Heart left ventricle (tissue), 16 donors: Measurements from ENCODE around the gene EIF2S2. TPM values are rescaled to one million over a fixed set of nuclear protein-coding genes. Genes with fewer than 3 reads are reported as not detected.

Experiments used
- ATAC-seq, 4 donors: fragments of 200-7000 bp; cut with Tn5 transposase; one replicate each; pipeline ENCODE4 v1.9.1; 2020 to 2022; ENCODE audit warnings: moderate library complexity in 4 of 4, mild to moderate bottlenecking in 3 of 4, moderate number of reproducible peaks in 1 of 4
- DNase-seq, 5 donors: peaks; one replicate each; pipeline ENCODE4 v3.0.0-alpha.2; 2020
- H3K27ac ChIP-seq, 12 donors: fragments of 200-600 bp; sonication (generic) in 4 of 12; one replicate each; pipeline versions ENCODE4 v1.5.0 to v1.8.0; 2016 to 2022; ENCODE audit warnings: mild to moderate bottlenecking in 2 of 12
- H3K27me3 ChIP-seq, 9 donors: fragments of 200-600 bp; sonication (generic) in 2 of 9; one replicate each; pipeline versions ENCODE4 v1.5.1 to v1.8.0; 2016 to 2022; ENCODE audit warnings: mild to moderate bottlenecking in 3 of 9
- H3K36me3 ChIP-seq, 9 donors: fragments of 200-600 bp; sonication (generic) in 2 of 9; one replicate each; pipeline versions ENCODE4 v1.5.0 to v1.8.0; 2018 to 2022; ENCODE audit warnings: mild to moderate bottlenecking in 2 of 9
- H3K4me1 ChIP-seq, 12 donors: fragments of 200-600 bp; sonication (generic) in 4 of 12; one replicate each; pipeline versions ENCODE4 v1.5.0 to v1.8.0; 2016 to 2022; ENCODE audit warnings: mild to moderate bottlenecking in 3 of 12
- H3K4me3 ChIP-seq, 12 donors: fragments of 200-600 bp; sonication (generic) in 4 of 12; one replicate each; pipeline versions ENCODE4 v1.5.0 to v1.8.0; 2017 to 2022; ENCODE audit warnings: mild to moderate bottlenecking in 9 of 12, moderate library complexity in 4 of 12
- H3K9me3 ChIP-seq, 12 donors: fragments of 200-600 bp; sonication (generic) in 4 of 12; one replicate each; pipeline versions ENCODE4 v1.5.0 to v1.8.0; 2016 to 2022; ENCODE audit warnings: mild to moderate bottlenecking in 1 of 12
- CTCF ChIP-seq, 12 donors: fragments of 200-600 bp; sonication (generic) in 4 of 12; IDR thresholded peaks; one replicate each; pipeline versions ENCODE4 v1.5.0 to v1.8.0; 2018 to 2022; ENCODE audit warnings: antibody characterized with exemption in 12 of 12, mild to moderate bottlenecking in 5 of 12
- POLR2A ChIP-seq, 2 donors: fragments of 450-650 bp; IDR thresholded peaks; one replicate each; pipeline ENCODE4 v1.6.1; 2017; ENCODE audit warnings: antibody characterized with exemption in 2 of 2, mild to moderate bottlenecking in 2 of 2, moderate library complexity in 2 of 2
- WGBS, 4 donors: extraction: QIAGEN DNeasy Blood & Tissue Kit in 2 of 4; methylation state at CpG; one replicate each; pipeline versions ENCODE4 v1.1.5 to v1.1.7; 2013 to 2018; 5-methylcytosine and 5-hydroxymethylcytosine counted together
- intact Hi-C, 10 donors: fragments of 100-400 bp; cut with DNase I; formaldehyde crosslinking; loops; one replicate each; pipeline versions ENCODE4 v1.11.1 to v1.14.2; 2022
- polyA plus RNA-seq, 2 donors: library from polyadenylated mRNA; stranded (reverse); fragments of 200-250 nt; gene quantifications; one replicate each; pipeline ENCODE4 v1.2.3, GENCODE V29; 2013
- total RNA-seq, 9 donors: library from RNA; depleted of rRNA in 2 of 9; stranded (reverse); fragments of >200 nt in 2 of 9; fragmentation: NEBNext Ultra II Directional in 3 of 9; extraction: Animal tissue kit (Norgen Biotek cat#: 25700) in 3 of 9; gene quantifications; one replicate each; pipeline versions ENCODE4 v1.1.0 to v1.2.4, GENCODE V29; 2016 to 2023
- donor health status: ischemic (EF 13 %, LVEDD 7.1; RV severe dilation, severe dysfunction).
- donor health status: healthy with polysubstance abuse.
- donor health status: DM: no; HTN: yes; CAD: no.
- donor health status: DM: no; HTN: no; CAD: no.
- donor health status: ischemic (EF 25% LVEDD 6.9; RV normal size, moderate dysfunction).
- donor health status: ischemic (EF 25% LVEDD 5.7; RV mildly dilated, moderate dysfunction).
- donor health status: healthy.
- donor health status: DM: yes; HTN: yes; CAD: no.
- donor health status: ischemic (EF 35%, LVEDD 5.7; RV mildly dilated, moderate dysfunction).
- donor health status: nonischemic (EF 11% LVEDD 7.7; RV severe dilation, severe dysfunction).
- donor health status: DM: yes; HTN: yes; CAD: no.
- donor health status: PGD.
- donor health status: ischemic (EF 29% LVEDD 5.4; RV normal size, mild dysfunction).
- donor health status: nonischemic (EF 23%, LVEDD 6.1; RV moderate dilation, normal function).

The EIF2S2 gene
- total and polyA plus RNA-seq, 11 donors: 25.8 to 81.7 (median 40.9) TPM

- Histone ChIP-seq H3K27ac (no peak overlapping the region), H3K36me3 (no peaks in the 10 kb centered on the region), H3K4me1 (no peaks in the 10 kb centered on the region), H3K4me3 (no peak overlapping the region), H3K9me3 (no peaks in the 10 kb centered on the region), H3K27me3 (no peaks in the 10 kb centered on the region)
- intact Hi-C loops: loop anchor here in 5 of 10 donors (10.0 kb wide), 4 partner anchors 48 to 348 kb away; no protein-coding TSS in a partner anchor
- no peak for TF ChIP-seq POLR2A (IDR thresholded peaks at IDR 0.05)
- TF ChIP-seq CTCF (IDR thresholded peaks at IDR 0.05): no peak
- ATAC-seq: no peak
- 90 to 96% (median 95%) methylated on average over 30 to 43 of the region's 43 CpGs for WGBS, 4 donors
- DNase-seq: no peak
Measured at GRCh38 chr20:34122274-34122980, 10.4 kb upstream of the EIF2S2 start.

GRCh38 chr20:34120213-34120612, 8.2 kb upstream of the EIF2S2 start:
- intact Hi-C loops: loop anchor here in 5 of 10 donors (10.0 kb wide), 4 partner anchors 45 to 345 kb away; no protein-coding TSS in a partner anchor
- no peak for DNase-seq
- WGBS, 4 donors: 94 to 100% (median 95%) methylated on average over 2 of the region's 2 CpGs
- Histone ChIP-seq H3K36me3 (no peaks in the 10 kb centered on the region), H3K9me3 (no peaks in the 10 kb centered on the region), H3K4me3 (no peak overlapping the region), H3K4me1 (no peaks in the 10 kb centered on the region), H3K27ac (no peak overlapping the region), H3K27me3 (no peaks in the 10 kb centered on the region)
- no peak for ATAC-seq
- TF ChIP-seq CTCF (IDR thresholded peaks at IDR 0.05) (no peak), POLR2A (IDR thresholded peaks at IDR 0.05) (no peak)

- H3K4me1 ChIP-seq: peaks cover 0 to 18% (median 9%) of the 10 kb centered on the region in 12 donors
- DNase-seq (no peak), ATAC-seq (no peak)
- H3K9me3 ChIP-seq: no peaks in the 10 kb centered on the region
- no peak overlapping the region for H3K4me3 ChIP-seq
- intact Hi-C loops: loop anchor here in 1 of 10 donors (5.0 kb wide), 1 partner anchor 38 kb away; no protein-coding TSS in a partner anchor
- no peak overlapping the region for H3K27ac ChIP-seq
- H3K36me3 ChIP-seq: no peaks in the 10 kb centered on the region
- no peaks in the 10 kb centered on the region for H3K27me3 ChIP-seq
- TF ChIP-seq POLR2A (IDR thresholded peaks at IDR 0.05) (no peak), CTCF (IDR thresholded peaks at IDR 0.05) (no peak)
Measured at GRCh38 chr20:34115232-34115631, 3.2 kb upstream of the EIF2S2 start.

- peaks cover 0 to 2% (median 0%) of the 10 kb centered on the region in 9 donors for H3K36me3 ChIP-seq
- H3K27me3 ChIP-seq: no peaks in the 10 kb centered on the region
- H3K4me1 ChIP-seq: peaks cover 0 to 22% (median 13%) of the 10 kb centered on the region in 12 donors
- no peak for TF ChIP-seq CTCF (IDR thresholded peaks at IDR 0.05)
- no peak for TF ChIP-seq POLR2A (IDR thresholded peaks at IDR 0.05)
- intact Hi-C loops: loop anchor here in 2 of 10 donors (5.0 kb wide), 2 partner anchors 38 to 123 kb away; partner anchors contain the start of gene RALY (in 1 of the 2)
- no peak for DNase-seq
- no peak for ATAC-seq
- no peak overlapping the region for H3K27ac ChIP-seq
- no peak overlapping the region for H3K4me3 ChIP-seq
- no peaks in the 10 kb centered on the region for H3K9me3 ChIP-seq
- 87 to 93% (median 90%) methylated on average over 4 of the region's 4 CpGs for WGBS, 4 donors
Measured at GRCh38 chr20:34114809-34115208, 2.8 kb upstream of the EIF2S2 start.
